Skeletal muscle tissue (tissue), 4 donors: ENCODE data around the gene TXNDC17. TPM values are rescaled to one million over a fixed set of nuclear protein-coding genes. Genes with fewer than 3 reads are reported as not detected.
A peak's percentile ranks its signal among the peaks of the same experiment; 100 is the strongest.
"Not testable (repeated sequence)": the region's sequence is repeated elsewhere in the genome, so short reads cannot be mapped to it uniquely, and the experiment has no call there.

Source experiments
- H3K27ac ChIP-seq: one replicate; pipeline ENCODE4 v1.7.0; 2013; ENCODE audit warnings: mild to moderate bottlenecking, low read depth, low read length, inconsistent platforms
- H3K27me3 ChIP-seq, 3 donors: one replicate each; pipeline ENCODE4 v1.7.0; 2013; ENCODE audit warnings: low read length in 3 of 3; ENCODE audit not compliant: control insufficient read depth in 3 of 3, insufficient read depth in 3 of 3
- H3K36me3 ChIP-seq, 3 donors: one replicate each; pipeline ENCODE4 v1.7.0; 2013; ENCODE audit warnings: low read length in 3 of 3; ENCODE audit not compliant: control insufficient read depth in 3 of 3, insufficient read depth in 3 of 3
- H3K4me1 ChIP-seq, 3 donors: one replicate each; pipeline ENCODE4 v1.7.0; 2013; ENCODE audit warnings: low read length in 3 of 3, mild to moderate bottlenecking in 3 of 3; ENCODE audit not compliant: control insufficient read depth in 3 of 3, insufficient read depth in 3 of 3
- H3K4me3 ChIP-seq, 3 donors: one replicate each; pipeline ENCODE4 v1.7.0; 2013; ENCODE audit warnings: low read length in 3 of 3
- H3K9ac ChIP-seq, 3 donors: one replicate each; pipeline ENCODE4 v1.7.0; 2013; ENCODE audit warnings: low read length in 3 of 3, mild to moderate bottlenecking in 3 of 3, moderate library complexity in 2 of 3, low read depth in 1 of 3
- H3K9me3 ChIP-seq, 3 donors: one replicate each; pipeline ENCODE4 v1.7.0; 2013; ENCODE audit warnings: low read length in 3 of 3; ENCODE audit not compliant: control insufficient read depth in 3 of 3
- total RNA-seq: library from RNA; depleted of rRNA; stranded (reverse); fragments of >200 nt; gene quantifications from one replicate; pipeline ENCODE4 v1.2.3, GENCODE V29; 2014
- donor health status: Osteomylitis.

Gene TXNDC17
- total RNA-seq, 1 donor from 2014 or later = 8.4 TPM

- no peak overlapping the region for H3K27ac ChIP-seq
- peaks cover 9 to 24% (median 17%) of the 10 kb centered on the region in 3 donors for H3K36me3 ChIP-seq
- no peak overlapping the region for H3K9ac ChIP-seq
- H3K4me3 ChIP-seq = no peak overlapping the region
- H3K4me1 ChIP-seq = peaks cover 19 to 32% (median 21%) of the 10 kb centered on the region in 3 donors
- no peaks in the 10 kb centered on the region for H3K9me3 ChIP-seq
- H3K27me3 ChIP-seq = no peaks in the 10 kb centered on the region
Observed at GRCh38 chr17:6642592-6642991, 1.7 kb downstream of the TXNDC17 start.

GRCh38 chr17:6643451-6644125 is 2.7 kb downstream of the TXNDC17 start:
- Histone ChIP-seq H3K36me3 (peaks cover 15 to 29% (median 26%) of the 10 kb centered on the region in 3 donors), H3K27ac (no peak overlapping the region), H3K4me3 (no peak overlapping the region), H3K4me1 (peaks cover 19 to 28% (median 21%) of the 10 kb centered on the region in 3 donors), H3K27me3 (no peaks in the 10 kb centered on the region), H3K9me3 (no peaks in the 10 kb centered on the region), H3K9ac (no peak overlapping the region)

GRCh38 chr17:6648181-6648580 is 7.3 kb downstream of the TXNDC17 start:
- Histone ChIP-seq H3K27me3 (no peaks in the 10 kb centered on the region), H3K36me3 (peaks cover 19 to 30% (median 29%) of the 10 kb centered on the region in 3 donors), H3K4me3 (no peak overlapping the region), H3K9ac (no peak overlapping the region), H3K27ac (no peak overlapping the region), H3K9me3 (no peaks in the 10 kb centered on the region), H3K4me1 (peaks cover 13 to 26% (median 19%) of the 10 kb centered on the region in 3 donors)

- no peaks in the 10 kb centered on the region for H3K9me3 ChIP-seq
- H3K27ac ChIP-seq = peak within 1 kb of the TSS; percentile 96
- peak within 1 kb of the TSS; percentile 86 to 98 (median 97) for H3K9ac ChIP-seq
- peaks cover 18 to 37% (median 26%) of the 10 kb centered on the region in 3 donors for H3K4me1 ChIP-seq
- H3K27me3 ChIP-seq = peaks cover 12 to 22% (median 14%) of the 10 kb centered on the region in 3 donors
- H3K36me3 ChIP-seq = peaks cover 9 to 16% (median 15%) of the 10 kb centered on the region in 3 donors
- peak within 1 kb of the TSS; percentile 98 to 100 (median 99) for H3K4me3 ChIP-seq
Observed at GRCh38 chr17:6651354-6651918, 10.6 kb downstream of the TXNDC17 start, which contains the start of the genes C17orf100 and MED31. Gene C17orf100, plus strand, starts transcription at chr17:6651762. Its CDS starts 152 bp downstream, at chr17:6651914. Gene MED31, minus strand, starts transcription at chr17:6651605. Its CDS starts 77 bp downstream, at chr17:6651528.

GRCh38 chr17:6651919-6652452 is 11.1 kb downstream of the TXNDC17 start:
- peak overlapping the region; percentile 96 for H3K27ac ChIP-seq
- H3K4me1 ChIP-seq = peaks cover 18 to 37% (median 26%) of the 10 kb centered on the region in 3 donors
- H3K9ac ChIP-seq = peak overlapping the region; percentile 58 to 86 (median 76)
- peaks cover 12 to 23% (median 14%) of the 10 kb centered on the region in 3 donors for H3K27me3 ChIP-seq
- H3K9me3 ChIP-seq = no peaks in the 10 kb centered on the region
- peaks cover 9 to 16% (median 15%) of the 10 kb centered on the region in 3 donors for H3K36me3 ChIP-seq
- H3K4me3 ChIP-seq = peak overlapping the region; percentile 98 to 100 (median 99)

GRCh38 chr17:6654841-6655731 is 14.2 kb downstream of the TXNDC17 start:
- Histone ChIP-seq H3K9me3 (no peaks in the 10 kb centered on the region), H3K4me3 (peak overlapping the region in 1 of 3 donors; percentile 42), H3K9ac (no peak overlapping the region), H3K27ac (no peak overlapping the region), H3K36me3 (no peaks in the 10 kb centered on the region), H3K4me1 (peaks cover 17 to 37% (median 24%) of the 10 kb centered on the region in 3 donors), H3K27me3 (peaks cover 27 to 46% (median 34%) of the 10 kb centered on the region in 3 donors)

- peaks cover 33 to 53% (median 41%) of the 10 kb centered on the region in 3 donors for H3K27me3 ChIP-seq
- not testable (repeated sequence) for H3K36me3 ChIP-seq, H3K27ac ChIP-seq, H3K4me3 ChIP-seq, H3K9ac ChIP-seq, H3K9me3 ChIP-seq
- H3K4me1 ChIP-seq = peaks cover 10 to 31% (median 18%) of the 10 kb centered on the region in 3 donors
Observed at GRCh38 chr17:6655732-6656361, 15.0 kb downstream of the TXNDC17 start.

GRCh38 chr17:6656797-6657632 is 16.2 kb downstream of the TXNDC17 start:
- peaks cover 33 to 60% (median 45%) of the 10 kb centered on the region in 3 donors for H3K27me3 ChIP-seq
- H3K36me3 ChIP-seq, H3K27ac ChIP-seq, H3K9me3 ChIP-seq, H3K4me3 ChIP-seq, H3K9ac ChIP-seq: not testable (repeated sequence)
- peaks cover 6 to 23% (median 13%) of the 10 kb centered on the region in 3 donors for H3K4me1 ChIP-seq
